WTC11 (cell line): ENCODE data around the gene SLC12A9. TPM values are rescaled to one million over a fixed set of nuclear protein-coding genes. Genes with fewer than 3 reads are reported as not detected.

Experiments
- ATAC-seq: fragments of 200-7000 bp; cut with Tn5 transposase; 2 replicates; pipeline ENCODE4 v1.10.0; 2021; ENCODE audit warnings: mild to moderate bottlenecking, moderate library complexity
- CTCF ChIA-PET: fragments of 300-600 bp; sonication (Branson Sonifier 250); formaldehyde crosslinking; loops from one replicate; lab custom pipeline; 2021; ENCODE audit warnings: antibody characterized with exemption; lab: Charles Lee
- POLR2A ChIA-PET: fragments of 350-600 bp; sonication (Branson Sonifier 250); formaldehyde crosslinking; loops from one replicate; lab custom pipeline; 2021; ENCODE audit warnings: antibody characterized with exemption; lab: Charles Lee
- DNase-seq: peaks from one replicate; pipeline ENCODE4 v3.0.0; 2021; ENCODE audit warnings: low spot score
- H3K27ac Mint-ChIP-seq: 2 replicates; pipeline ENCODE4 v1.8.0; 2021; ENCODE audit warnings: mixed read lengths
- H3K27me3 Mint-ChIP-seq: 2 replicates; pipeline ENCODE4 v1.8.0; 2021; ENCODE audit warnings: low read depth, mild to moderate bottlenecking, moderate library complexity, mixed read lengths
- H3K36me3 Mint-ChIP-seq: 2 replicates; pipeline ENCODE4 v1.8.0; 2021; ENCODE audit warnings: mixed read lengths
- H3K4me1 Mint-ChIP-seq: 2 replicates; pipeline ENCODE4 v1.8.0; 2022; ENCODE audit warnings: mixed read lengths
- H3K4me3 Mint-ChIP-seq: 2 replicates; pipeline ENCODE4 v1.8.0; 2021; ENCODE audit warnings: mild to moderate bottlenecking, moderate library complexity, mixed read lengths
- H3K9me3 Mint-ChIP-seq: 2 replicates; pipeline ENCODE4 v1.8.0; 2021; ENCODE audit warnings: mixed read lengths
- CREB1 ChIP-seq: sonication (generic); formaldehyde crosslinking; IDR thresholded peaks from 2 replicates; pipeline ENCODE4 v1.8.0; 2023; ENCODE audit warnings: mild to moderate bottlenecking, missing genetic modification reagents
- FOXJ3 ChIP-seq: sonication (generic); formaldehyde crosslinking; IDR thresholded peaks from 2 replicates; pipeline ENCODE4 v1.9.0; 2021; ENCODE audit warnings: missing genetic modification reagents, mild to moderate bottlenecking, borderline replicate concordance
- MXD4 ChIP-seq: fragments of 250-450 bp; sonication (Bioruptor Pico); IDR thresholded peaks from 2 replicates; pipeline ENCODE4 v1.8.0; 2021; ENCODE audit warnings: mild to moderate bottlenecking, moderate library complexity, borderline replicate concordance
- SOX15 ChIP-seq: fragments of 250-450 bp; sonication (Bioruptor Pico); IDR thresholded peaks from 2 replicates; pipeline ENCODE4 v1.9.0; 2021; ENCODE audit warnings: mild to moderate bottlenecking
- TCF7 ChIP-seq: sonication (generic); formaldehyde crosslinking; IDR thresholded peaks from 2 replicates; pipeline ENCODE4 v1.8.0; 2022; ENCODE audit warnings: mild to moderate bottlenecking, low read depth, missing genetic modification reagents, moderate library complexity
- ZNF219 ChIP-seq: sonication (generic); formaldehyde crosslinking; IDR thresholded peaks from 2 replicates; pipeline ENCODE4 v1.8.0; 2023; ENCODE audit warnings: missing genetic modification reagents, mild to moderate bottlenecking, borderline replicate concordance
- ZNF317 ChIP-seq: sonication (generic); formaldehyde crosslinking; IDR thresholded peaks from 2 replicates; pipeline ENCODE4 v1.8.1; 2023; ENCODE audit warnings: low read depth, mild to moderate bottlenecking, moderate library complexity, missing genetic modification reagents, borderline replicate concordance
- ZNF396 ChIP-seq: fragments of 250-450 bp; sonication (Bioruptor Pico); IDR thresholded peaks from 2 replicates; pipeline ENCODE4 v1.8.0; 2021; ENCODE audit warnings: mild to moderate bottlenecking, moderate library complexity, borderline replicate concordance
- ZNF416 ChIP-seq: fragments of 250-450 bp; sonication (Bioruptor Pico); IDR thresholded peaks from 2 replicates; pipeline ENCODE4 v1.9.0; 2021; ENCODE audit warnings: mild to moderate bottlenecking, inconsistent platforms
- ZNF423 ChIP-seq: fragments of 250-450 bp; sonication (Bioruptor Pico); IDR thresholded peaks from 2 replicates; pipeline ENCODE4 v2.1.2; 2022; ENCODE audit warnings: mild to moderate bottlenecking, moderate library complexity
- total RNA-seq: library from RNA; stranded (reverse); gene quantifications from 3 replicates; pipeline ENCODE4 v1.2.3, GENCODE V29; 2021
- TF ChIP-seq, protein P1 (sequence below): sonication (generic); formaldehyde crosslinking; IDR thresholded peaks from 2 replicates; pipeline ENCODE4 v1.8.0; 2022; ENCODE audit warnings: mild to moderate bottlenecking, missing genetic modification reagents
- TF ChIP-seq, protein P2 (sequence below): sonication (generic); formaldehyde crosslinking; IDR thresholded peaks from 2 replicates; pipeline ENCODE4 v1.8.0; 2022; ENCODE audit warnings: mild to moderate bottlenecking, missing genetic modification reagents
- TF ChIP-seq, protein P3 (sequence below): sonication (generic); formaldehyde crosslinking; IDR thresholded peaks from 2 replicates; pipeline ENCODE4 v1.8.0; 2023; ENCODE audit warnings: missing genetic modification reagents, mild to moderate bottlenecking, borderline replicate concordance
- TF ChIP-seq, protein P4 (sequence below): sonication (generic); formaldehyde crosslinking; IDR thresholded peaks from 2 replicates; pipeline ENCODE4 v1.8.1; 2023; ENCODE audit warnings: mild to moderate bottlenecking, missing genetic modification reagents, moderate library complexity
- TF ChIP-seq, protein P5 (sequence below): sonication (generic); formaldehyde crosslinking; IDR thresholded peaks from 2 replicates; pipeline ENCODE4 v1.8.0; 2023; ENCODE audit warnings: mild to moderate bottlenecking, missing genetic modification reagents
- TF ChIP-seq, protein P6 (sequence below): sonication (generic); formaldehyde crosslinking; IDR thresholded peaks from 2 replicates; pipeline ENCODE4 v1.8.1; 2022; ENCODE audit warnings: mild to moderate bottlenecking, missing genetic modification reagents, moderate library complexity, borderline replicate concordance
- TF ChIP-seq, protein P7 (sequence below): sonication (generic); formaldehyde crosslinking; IDR thresholded peaks from 2 replicates; pipeline ENCODE4 v1.8.0; 2023; ENCODE audit warnings: missing genetic modification reagents
- TF ChIP-seq, protein P8 (sequence below): sonication (generic); formaldehyde crosslinking; IDR thresholded peaks from 2 replicates; pipeline ENCODE4 v1.8.1; 2023; ENCODE audit warnings: mild to moderate bottlenecking, missing genetic modification reagents, moderate library complexity
- TF ChIP-seq, protein P9 (sequence below): sonication (generic); formaldehyde crosslinking; IDR thresholded peaks from 2 replicates; pipeline ENCODE4 v1.8.1; 2023; ENCODE audit warnings: mild to moderate bottlenecking, missing genetic modification reagents

Gene SLC12A9
- total RNA-seq, 1 experiment from 2014 or later, result 39.3 TPM

DNA sequence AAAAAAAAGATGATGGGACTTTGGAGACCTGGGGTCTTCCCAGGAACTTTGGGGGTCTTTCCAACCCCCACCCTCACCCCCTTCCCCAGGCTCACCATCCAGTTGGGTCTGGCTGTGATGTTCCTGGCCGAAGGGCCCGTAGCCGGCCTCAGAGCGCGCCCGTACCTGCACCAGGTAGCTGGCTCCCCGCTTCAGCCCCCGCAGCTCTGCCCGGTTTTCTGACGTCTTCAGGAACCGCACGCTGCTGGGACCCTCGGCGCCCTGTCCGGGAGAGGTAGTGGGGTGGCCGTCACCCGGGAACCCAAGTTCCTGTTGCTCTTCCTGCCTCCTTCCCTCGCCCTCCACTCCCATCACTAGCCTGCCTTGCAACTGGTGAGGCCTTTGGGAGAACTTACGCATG is 35.4 kb upstream of the SLC12A9 start (continued):
- TF ChIP-seq ZNF416 (CRISPR knock-in tag) (no peak), TCF7 (CRISPR knock-in tag) (no peak), CREB1 (CRISPR knock-in tag) (no peak), FOXJ3 (CRISPR knock-in tag) (no peak), ZNF423 (CRISPR knock-in tag) (no peak), MXD4 (CRISPR knock-in tag) (no peak)
- TF ChIP-seq, protein P1, sequence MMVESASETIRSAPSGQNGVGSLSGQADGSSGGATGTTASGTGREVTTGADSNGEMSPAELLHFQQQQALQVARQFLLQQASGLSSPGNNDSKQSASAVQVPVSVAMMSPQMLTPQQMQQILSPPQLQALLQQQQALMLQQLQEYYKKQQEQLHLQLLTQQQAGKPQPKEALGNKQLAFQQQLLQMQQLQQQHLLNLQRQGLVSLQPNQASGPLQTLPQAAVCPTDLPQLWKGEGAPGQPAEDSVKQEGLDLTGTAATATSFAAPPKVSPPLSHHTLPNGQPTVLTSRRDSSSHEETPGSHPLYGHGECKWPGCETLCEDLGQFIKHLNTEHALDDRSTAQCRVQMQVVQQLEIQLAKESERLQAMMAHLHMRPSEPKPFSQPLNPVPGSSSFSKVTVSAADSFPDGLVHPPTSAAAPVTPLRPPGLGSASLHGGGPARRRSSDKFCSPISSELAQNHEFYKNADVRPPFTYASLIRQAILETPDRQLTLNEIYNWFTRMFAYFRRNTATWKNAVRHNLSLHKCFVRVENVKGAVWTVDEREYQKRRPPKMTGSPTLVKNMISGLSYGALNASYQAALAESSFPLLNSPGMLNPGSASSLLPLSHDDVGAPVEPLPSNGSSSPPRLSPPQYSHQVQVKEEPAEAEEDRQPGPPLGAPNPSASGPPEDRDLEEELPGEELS (CRISPR knock-in tag), result no peak
- TF ChIP-seq, protein P2, sequence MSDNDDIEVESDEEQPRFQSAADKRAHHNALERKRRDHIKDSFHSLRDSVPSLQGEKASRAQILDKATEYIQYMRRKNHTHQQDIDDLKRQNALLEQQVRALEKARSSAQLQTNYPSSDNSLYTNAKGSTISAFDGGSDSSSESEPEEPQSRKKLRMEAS (CRISPR knock-in tag), result no peak
- TF ChIP-seq, protein P3, sequence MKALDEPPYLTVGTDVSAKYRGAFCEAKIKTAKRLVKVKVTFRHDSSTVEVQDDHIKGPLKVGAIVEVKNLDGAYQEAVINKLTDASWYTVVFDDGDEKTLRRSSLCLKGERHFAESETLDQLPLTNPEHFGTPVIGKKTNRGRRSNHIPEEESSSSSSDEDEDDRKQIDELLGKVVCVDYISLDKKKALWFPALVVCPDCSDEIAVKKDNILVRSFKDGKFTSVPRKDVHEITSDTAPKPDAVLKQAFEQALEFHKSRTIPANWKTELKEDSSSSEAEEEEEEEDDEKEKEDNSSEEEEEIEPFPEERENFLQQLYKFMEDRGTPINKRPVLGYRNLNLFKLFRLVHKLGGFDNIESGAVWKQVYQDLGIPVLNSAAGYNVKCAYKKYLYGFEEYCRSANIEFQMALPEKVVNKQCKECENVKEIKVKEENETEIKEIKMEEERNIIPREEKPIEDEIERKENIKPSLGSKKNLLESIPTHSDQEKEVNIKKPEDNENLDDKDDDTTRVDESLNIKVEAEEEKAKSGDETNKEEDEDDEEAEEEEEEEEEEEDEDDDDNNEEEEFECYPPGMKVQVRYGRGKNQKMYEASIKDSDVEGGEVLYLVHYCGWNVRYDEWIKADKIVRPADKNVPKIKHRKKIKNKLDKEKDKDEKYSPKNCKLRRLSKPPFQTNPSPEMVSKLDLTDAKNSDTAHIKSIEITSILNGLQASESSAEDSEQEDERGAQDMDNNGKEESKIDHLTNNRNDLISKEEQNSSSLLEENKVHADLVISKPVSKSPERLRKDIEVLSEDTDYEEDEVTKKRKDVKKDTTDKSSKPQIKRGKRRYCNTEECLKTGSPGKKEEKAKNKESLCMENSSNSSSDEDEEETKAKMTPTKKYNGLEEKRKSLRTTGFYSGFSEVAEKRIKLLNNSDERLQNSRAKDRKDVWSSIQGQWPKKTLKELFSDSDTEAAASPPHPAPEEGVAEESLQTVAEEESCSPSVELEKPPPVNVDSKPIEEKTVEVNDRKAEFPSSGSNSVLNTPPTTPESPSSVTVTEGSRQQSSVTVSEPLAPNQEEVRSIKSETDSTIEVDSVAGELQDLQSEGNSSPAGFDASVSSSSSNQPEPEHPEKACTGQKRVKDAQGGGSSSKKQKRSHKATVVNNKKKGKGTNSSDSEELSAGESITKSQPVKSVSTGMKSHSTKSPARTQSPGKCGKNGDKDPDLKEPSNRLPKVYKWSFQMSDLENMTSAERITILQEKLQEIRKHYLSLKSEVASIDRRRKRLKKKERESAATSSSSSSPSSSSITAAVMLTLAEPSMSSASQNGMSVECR, result no peak
- TF ChIP-seq, protein P4, sequence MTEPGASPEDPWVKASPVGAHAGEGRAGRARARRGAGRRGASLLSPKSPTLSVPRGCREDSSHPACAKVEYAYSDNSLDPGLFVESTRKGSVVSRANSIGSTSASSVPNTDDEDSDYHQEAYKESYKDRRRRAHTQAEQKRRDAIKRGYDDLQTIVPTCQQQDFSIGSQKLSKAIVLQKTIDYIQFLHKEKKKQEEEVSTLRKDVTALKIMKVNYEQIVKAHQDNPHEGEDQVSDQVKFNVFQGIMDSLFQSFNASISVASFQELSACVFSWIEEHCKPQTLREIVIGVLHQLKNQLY (CRISPR knock-in tag), result no peak
- TF ChIP-seq, protein P5, sequence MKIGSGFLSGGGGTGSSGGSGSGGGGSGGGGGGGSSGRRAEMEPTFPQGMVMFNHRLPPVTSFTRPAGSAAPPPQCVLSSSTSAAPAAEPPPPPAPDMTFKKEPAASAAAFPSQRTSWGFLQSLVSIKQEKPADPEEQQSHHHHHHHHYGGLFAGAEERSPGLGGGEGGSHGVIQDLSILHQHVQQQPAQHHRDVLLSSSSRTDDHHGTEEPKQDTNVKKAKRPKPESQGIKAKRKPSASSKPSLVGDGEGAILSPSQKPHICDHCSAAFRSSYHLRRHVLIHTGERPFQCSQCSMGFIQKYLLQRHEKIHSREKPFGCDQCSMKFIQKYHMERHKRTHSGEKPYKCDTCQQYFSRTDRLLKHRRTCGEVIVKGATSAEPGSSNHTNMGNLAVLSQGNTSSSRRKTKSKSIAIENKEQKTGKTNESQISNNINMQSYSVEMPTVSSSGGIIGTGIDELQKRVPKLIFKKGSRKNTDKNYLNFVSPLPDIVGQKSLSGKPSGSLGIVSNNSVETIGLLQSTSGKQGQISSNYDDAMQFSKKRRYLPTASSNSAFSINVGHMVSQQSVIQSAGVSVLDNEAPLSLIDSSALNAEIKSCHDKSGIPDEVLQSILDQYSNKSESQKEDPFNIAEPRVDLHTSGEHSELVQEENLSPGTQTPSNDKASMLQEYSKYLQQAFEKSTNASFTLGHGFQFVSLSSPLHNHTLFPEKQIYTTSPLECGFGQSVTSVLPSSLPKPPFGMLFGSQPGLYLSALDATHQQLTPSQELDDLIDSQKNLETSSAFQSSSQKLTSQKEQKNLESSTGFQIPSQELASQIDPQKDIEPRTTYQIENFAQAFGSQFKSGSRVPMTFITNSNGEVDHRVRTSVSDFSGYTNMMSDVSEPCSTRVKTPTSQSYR (CRISPR knock-in tag), result no peak

DNA sequence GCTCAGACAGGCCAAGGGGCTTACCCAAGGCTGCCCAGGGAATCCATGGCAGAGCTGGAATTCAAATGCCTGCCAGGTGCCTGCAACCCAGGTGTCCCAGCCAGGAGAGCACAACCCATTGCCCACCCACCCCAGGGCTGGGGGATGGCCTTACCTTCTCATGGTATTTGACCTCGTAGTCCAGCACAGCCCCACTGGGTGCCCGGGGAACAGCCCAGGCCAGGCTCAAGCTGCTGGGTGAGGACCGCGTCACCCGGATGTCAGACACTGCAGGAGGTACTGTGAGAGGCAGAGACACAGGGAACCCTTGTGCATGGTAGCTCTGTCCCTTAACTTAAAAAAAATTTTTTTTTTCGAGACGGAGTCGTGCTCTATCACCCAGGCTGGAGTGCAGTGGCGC is 34.1 kb upstream of the SLC12A9 start:
- Mint-ChIP-seq H3K4me3 (no peak overlapping the region), H3K36me3 (peaks cover 74% of the 10 kb centered on the region), H3K27me3 (no peaks in the 10 kb centered on the region), H3K9me3 (no peaks in the 10 kb centered on the region), H3K4me1 (no peaks in the 10 kb centered on the region), H3K27ac (no peak overlapping the region)
- ATAC-seq (no peak), DNase-seq (no peak)
- ChIA-PET CTCF (interaction anchor here (0.6 to 1.1 kb wide), 4 partner anchors 15 to 37 kb away, joined by 3 to 7 read pairs (median 4); partner anchors contain the start of gene SLC12A9), POLR2A (interaction anchor here (0.6 kb wide), 1 partner anchor 418 kb away, joined by 3 read pairs; no protein-coding TSS in a partner anchor)
- TF ChIP-seq, protein P6, sequence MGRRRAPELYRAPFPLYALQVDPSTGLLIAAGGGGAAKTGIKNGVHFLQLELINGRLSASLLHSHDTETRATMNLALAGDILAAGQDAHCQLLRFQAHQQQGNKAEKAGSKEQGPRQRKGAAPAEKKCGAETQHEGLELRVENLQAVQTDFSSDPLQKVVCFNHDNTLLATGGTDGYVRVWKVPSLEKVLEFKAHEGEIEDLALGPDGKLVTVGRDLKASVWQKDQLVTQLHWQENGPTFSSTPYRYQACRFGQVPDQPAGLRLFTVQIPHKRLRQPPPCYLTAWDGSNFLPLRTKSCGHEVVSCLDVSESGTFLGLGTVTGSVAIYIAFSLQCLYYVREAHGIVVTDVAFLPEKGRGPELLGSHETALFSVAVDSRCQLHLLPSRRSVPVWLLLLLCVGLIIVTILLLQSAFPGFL, result no peak
- TF ChIP-seq ZNF219, result no peak
- TF ChIP-seq SOX15, result no peak
- TF ChIP-seq, protein P7, sequence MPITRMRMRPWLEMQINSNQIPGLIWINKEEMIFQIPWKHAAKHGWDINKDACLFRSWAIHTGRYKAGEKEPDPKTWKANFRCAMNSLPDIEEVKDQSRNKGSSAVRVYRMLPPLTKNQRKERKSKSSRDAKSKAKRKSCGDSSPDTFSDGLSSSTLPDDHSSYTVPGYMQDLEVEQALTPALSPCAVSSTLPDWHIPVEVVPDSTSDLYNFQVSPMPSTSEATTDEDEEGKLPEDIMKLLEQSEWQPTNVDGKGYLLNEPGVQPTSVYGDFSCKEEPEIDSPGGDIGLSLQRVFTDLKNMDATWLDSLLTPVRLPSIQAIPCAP (CRISPR knock-in tag), result no peak
- TF ChIP-seq, protein P8, sequence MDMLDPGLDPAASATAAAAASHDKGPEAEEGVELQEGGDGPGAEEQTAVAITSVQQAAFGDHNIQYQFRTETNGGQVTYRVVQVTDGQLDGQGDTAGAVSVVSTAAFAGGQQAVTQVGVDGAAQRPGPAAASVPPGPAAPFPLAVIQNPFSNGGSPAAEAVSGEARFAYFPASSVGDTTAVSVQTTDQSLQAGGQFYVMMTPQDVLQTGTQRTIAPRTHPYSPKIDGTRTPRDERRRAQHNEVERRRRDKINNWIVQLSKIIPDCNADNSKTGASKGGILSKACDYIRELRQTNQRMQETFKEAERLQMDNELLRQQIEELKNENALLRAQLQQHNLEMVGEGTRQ (CRISPR knock-in tag), result no peak
- TF ChIP-seq ZNF317, result no peak
- TF ChIP-seq, protein P9, sequence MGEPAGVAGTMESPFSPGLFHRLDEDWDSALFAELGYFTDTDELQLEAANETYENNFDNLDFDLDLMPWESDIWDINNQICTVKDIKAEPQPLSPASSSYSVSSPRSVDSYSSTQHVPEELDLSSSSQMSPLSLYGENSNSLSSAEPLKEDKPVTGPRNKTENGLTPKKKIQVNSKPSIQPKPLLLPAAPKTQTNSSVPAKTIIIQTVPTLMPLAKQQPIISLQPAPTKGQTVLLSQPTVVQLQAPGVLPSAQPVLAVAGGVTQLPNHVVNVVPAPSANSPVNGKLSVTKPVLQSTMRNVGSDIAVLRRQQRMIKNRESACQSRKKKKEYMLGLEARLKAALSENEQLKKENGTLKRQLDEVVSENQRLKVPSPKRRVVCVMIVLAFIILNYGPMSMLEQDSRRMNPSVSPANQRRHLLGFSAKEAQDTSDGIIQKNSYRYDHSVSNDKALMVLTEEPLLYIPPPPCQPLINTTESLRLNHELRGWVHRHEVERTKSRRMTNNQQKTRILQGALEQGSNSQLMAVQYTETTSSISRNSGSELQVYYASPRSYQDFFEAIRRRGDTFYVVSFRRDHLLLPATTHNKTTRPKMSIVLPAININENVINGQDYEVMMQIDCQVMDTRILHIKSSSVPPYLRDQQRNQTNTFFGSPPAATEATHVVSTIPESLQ (CRISPR knock-in tag), result no peak
- TF ChIP-seq ZNF396 (CRISPR knock-in tag), result no peak
